Measurements from ENCODE around the gene IREB2. TPM values are rescaled to one million over a fixed set of nuclear protein-coding genes. Genes with fewer than 3 reads are reported as not detected.

Gene IREB2
- total and polyA plus RNA-seq, 2 of the 13 experiments (the other 11 are each of a cell fraction or from before 2014, with no cell fraction given) = 24.2 to 30.4 TPM

DNA sequence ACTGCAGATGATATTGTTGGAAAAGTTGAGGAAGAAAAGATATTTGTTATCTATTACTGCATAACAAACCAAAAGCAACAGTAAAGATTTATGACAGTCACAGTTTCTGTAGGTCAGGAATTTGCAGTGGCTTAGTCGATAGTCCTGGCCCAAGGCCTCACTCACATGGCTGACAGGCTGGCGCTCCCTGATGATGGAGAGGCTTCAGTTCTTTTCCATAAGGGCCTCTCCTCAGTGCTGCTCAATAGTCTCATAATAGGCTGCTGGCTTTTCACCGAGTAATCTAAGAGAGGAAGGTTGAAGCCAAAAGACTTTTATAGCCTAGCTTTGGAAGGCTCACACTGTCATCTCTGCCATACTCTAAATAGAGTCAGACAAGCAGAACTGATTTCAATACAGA, 17.7 kb downstream of the IREB2 start:
- H2AFZ ChIP-seq (ENCODE audit: low read length) = no peak overlapping the region
- H3K4me3 ChIP-seq (replicated peaks in 1 of 3; ENCODE audit: insufficient read depth in 1 of 3, low read depth in 2 of 3, low read length in 3 of 3) = no peak overlapping the region
- peaks cover 60% of the 10 kb centered on the region for H3K4me1 ChIP-seq (ENCODE audit: insufficient read depth, low read length)
- H3K79me2 ChIP-seq (ENCODE audit: insufficient read depth, low read length) = peaks cover 99% of the 10 kb centered on the region
- no peak for ATAC-seq
- no peaks in the 10 kb centered on the region for H3K27me3 ChIP-seq (ENCODE audit: control insufficient read depth in 1 of 2, insufficient read depth in 2 of 2, low read length in 2 of 2)
- CTCF ChIA-PET (ENCODE audit: low intra/inter-chr PET ratio, low total read pairs) = no interaction called here
- no peaks in the 10 kb centered on the region for H3K9me3 ChIP-seq (ENCODE audit: low read length)
- H4K20me1 ChIP-seq (ENCODE audit: insufficient read depth, low read length) = peaks cover 35% of the 10 kb centered on the region
- no peak for FAIRE-seq
- no peak for DNase-seq (ENCODE audit: low spot score)
- in situ Hi-C loops (cut with HindIII; ENCODE audit: extremely low pct_ligation_motif_present, low pct_unique_long_range_greater_than_20kb) = no loop called here
- 89% methylated on average over 3 of the region's 3 CpGs for WGBS (ENCODE audit: low lambda C conversion rate)
- intact Hi-C loops (cut with micrococcal nuclease; ENCODE audit: unreplicated experiment) = no loop called here
- no peak overlapping the region for H3K9ac ChIP-seq (ENCODE audit: insufficient read depth, low read depth, low read length)
- POLR2A ChIA-PET = no interaction called here
- no peak overlapping the region for H3K27ac ChIP-seq (ENCODE audit: extremely low read length, insufficient read depth, low read length)
- H3K4me2 ChIP-seq (ENCODE audit: low read depth, low read length) = no peak overlapping the region
- peaks cover 4 to 19% of the 10 kb centered on the region in 2 experiments; a peak in 4 of 5 replicates for H3K36me3 ChIP-seq (replicated peaks in 1 of 2; ENCODE audit: control insufficient read depth in 1 of 2, insufficient read depth in 2 of 2, low read length in 2 of 2)
- no peak for TF ChIP-seq ZNF652 (CRISPR knock-in tag; IDR thresholded peaks at IDR 0.05; ENCODE audit: borderline replicate concordance, low read depth)
- TF ChIP-seq, protein P1, sequence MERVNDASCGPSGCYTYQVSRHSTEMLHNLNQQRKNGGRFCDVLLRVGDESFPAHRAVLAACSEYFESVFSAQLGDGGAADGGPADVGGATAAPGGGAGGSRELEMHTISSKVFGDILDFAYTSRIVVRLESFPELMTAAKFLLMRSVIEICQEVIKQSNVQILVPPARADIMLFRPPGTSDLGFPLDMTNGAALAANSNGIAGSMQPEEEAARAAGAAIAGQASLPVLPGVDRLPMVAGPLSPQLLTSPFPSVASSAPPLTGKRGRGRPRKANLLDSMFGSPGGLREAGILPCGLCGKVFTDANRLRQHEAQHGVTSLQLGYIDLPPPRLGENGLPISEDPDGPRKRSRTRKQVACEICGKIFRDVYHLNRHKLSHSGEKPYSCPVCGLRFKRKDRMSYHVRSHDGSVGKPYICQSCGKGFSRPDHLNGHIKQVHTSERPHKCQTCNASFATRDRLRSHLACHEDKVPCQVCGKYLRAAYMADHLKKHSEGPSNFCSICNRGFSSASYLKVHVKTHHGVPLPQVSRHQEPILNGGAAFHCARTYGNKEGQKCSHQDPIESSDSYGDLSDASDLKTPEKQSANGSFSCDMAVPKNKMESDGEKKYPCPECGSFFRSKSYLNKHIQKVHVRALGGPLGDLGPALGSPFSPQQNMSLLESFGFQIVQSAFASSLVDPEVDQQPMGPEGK (CRISPR knock-in tag; IDR thresholded peaks at IDR 0.05) = no peak
- TF ChIP-seq FOXA3 (CRISPR knock-in tag; IDR thresholded peaks at IDR 0.05) = no peak
- TF ChIP-seq POLR2A (IDR thresholded peaks at IDR 0.05; ENCODE audit: insufficient read depth in 1 of 2, low read depth in 2 of 2, low read length in 2 of 2) = no peak
- no peak for TF ChIP-seq SIN3B (IDR thresholded peaks at IDR 0.05; ENCODE audit: low read length)
- TF ChIP-seq, protein P2, sequence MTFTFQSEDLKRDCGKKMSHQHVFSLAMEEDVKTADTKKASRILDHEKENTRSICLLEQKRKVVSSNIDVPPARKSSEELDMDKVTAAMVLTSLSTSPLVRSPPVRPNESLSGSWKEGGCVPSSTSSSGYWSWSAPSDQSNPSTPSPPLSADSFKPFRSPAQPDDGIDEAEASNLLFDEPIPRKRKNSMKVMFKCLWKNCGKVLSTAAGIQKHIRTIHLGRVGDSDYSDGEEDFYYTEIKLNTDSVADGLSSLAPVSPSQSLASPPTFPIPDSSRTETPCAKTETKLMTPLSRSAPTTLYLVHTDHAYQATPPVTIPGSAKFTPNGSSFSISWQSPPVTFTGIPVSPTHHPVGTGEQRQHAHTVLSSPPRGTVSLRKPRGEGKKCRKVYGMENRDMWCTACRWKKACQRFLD (CRISPR knock-in tag; IDR thresholded peaks at IDR 0.05; ENCODE audit: borderline replicate concordance) = no peak
- TF ChIP-seq, protein P3, sequence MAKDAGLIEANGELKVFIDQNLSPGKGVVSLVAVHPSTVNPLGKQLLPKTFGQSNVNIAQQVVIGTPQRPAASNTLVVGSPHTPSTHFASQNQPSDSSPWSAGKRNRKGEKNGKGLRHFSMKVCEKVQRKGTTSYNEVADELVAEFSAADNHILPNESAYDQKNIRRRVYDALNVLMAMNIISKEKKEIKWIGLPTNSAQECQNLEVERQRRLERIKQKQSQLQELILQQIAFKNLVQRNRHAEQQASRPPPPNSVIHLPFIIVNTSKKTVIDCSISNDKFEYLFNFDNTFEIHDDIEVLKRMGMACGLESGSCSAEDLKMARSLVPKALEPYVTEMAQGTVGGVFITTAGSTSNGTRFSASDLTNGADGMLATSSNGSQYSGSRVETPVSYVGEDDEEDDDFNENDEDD (CRISPR knock-in tag; IDR thresholded peaks at IDR 0.05; ENCODE audit: borderline replicate concordance) = no peak
- no peak for TF ChIP-seq PHF8 (CRISPR knock-in tag; IDR thresholded peaks at IDR 0.05)
- no peak for TF ChIP-seq ZNF382 (CRISPR knock-in tag; IDR thresholded peaks at IDR 0.05; ENCODE audit: borderline replicate concordance)
- TF ChIP-seq ZNF264 (CRISPR knock-in tag; IDR thresholded peaks at IDR 0.05) = no peak
- no peak for TF ChIP-seq ZNF124 (CRISPR knock-in tag; IDR thresholded peaks at IDR 0.05)
- TF ChIP-seq, protein P4, sequence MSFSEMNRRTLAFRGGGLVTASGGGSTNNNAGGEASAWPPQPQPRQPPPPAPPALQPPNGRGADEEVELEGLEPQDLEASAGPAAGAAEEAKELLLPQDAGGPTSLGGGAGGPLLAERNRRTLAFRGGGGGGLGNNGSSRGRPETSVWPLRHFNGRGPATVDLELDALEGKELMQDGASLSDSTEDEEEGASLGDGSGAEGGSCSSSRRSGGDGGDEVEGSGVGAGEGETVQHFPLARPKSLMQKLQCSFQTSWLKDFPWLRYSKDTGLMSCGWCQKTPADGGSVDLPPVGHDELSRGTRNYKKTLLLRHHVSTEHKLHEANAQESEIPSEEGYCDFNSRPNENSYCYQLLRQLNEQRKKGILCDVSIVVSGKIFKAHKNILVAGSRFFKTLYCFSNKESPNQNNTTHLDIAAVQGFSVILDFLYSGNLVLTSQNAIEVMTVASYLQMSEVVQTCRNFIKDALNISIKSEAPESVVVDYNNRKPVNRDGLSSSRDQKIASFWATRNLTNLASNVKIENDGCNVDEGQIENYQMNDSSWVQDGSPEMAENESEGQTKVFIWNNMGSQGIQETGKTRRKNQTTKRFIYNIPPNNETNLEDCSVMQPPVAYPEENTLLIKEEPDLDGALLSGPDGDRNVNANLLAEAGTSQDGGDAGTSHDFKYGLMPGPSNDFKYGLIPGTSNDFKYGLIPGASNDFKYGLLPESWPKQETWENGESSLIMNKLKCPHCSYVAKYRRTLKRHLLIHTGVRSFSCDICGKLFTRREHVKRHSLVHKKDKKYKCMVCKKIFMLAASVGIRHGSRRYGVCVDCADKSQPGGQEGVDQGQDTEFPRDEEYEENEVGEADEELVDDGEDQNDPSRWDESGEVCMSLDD (CRISPR knock-in tag; IDR thresholded peaks at IDR 0.05; ENCODE audit: borderline replicate concordance) = no peak
- no peak for TF ChIP-seq ZNF567 (CRISPR knock-in tag; IDR thresholded peaks at IDR 0.05; ENCODE audit: borderline replicate concordance)
- no peak for TF ChIP-seq ZNF224 (CRISPR knock-in tag; IDR thresholded peaks at IDR 0.05)
- TF ChIP-seq SIX4 (CRISPR knock-in tag; IDR thresholded peaks at IDR 0.05) = no peak
- no peak for TF ChIP-seq ZNF788 (CRISPR knock-in tag; IDR thresholded peaks at IDR 0.05; ENCODE audit: borderline replicate concordance)
- no peak for TF ChIP-seq NFATC3 (CRISPR knock-in tag; IDR thresholded peaks at IDR 0.05)
- BruUV-seq (replicated peaks) = TSS peak; percentile 5

Data from HepG2 (cell line).